GM23338 (cell line): ENCODE results near the gene SPA17. TPM values are rescaled to one million over a fixed set of nuclear protein-coding genes. Genes with fewer than 3 reads are reported as not detected.

ENCODE experiments used
- ATAC-seq: fragments of 200-7000 bp; cut with Tn5 transposase; 3 replicates; pipeline ENCODE4 v1.9.1; 2020
- DNase-seq: peaks from one replicate; pipeline ENCODE4 v3.0.0-alpha.2; 2015; ENCODE audit warnings: low spot score
- H2AFZ ChIP-seq: fragments of 200-600 bp; sonication (generic); 2 replicates; pipeline ENCODE4 v1.8.0; 2016; ENCODE audit warnings: antibody characterized with exemption, mild to moderate bottlenecking, moderate library complexity
- H3F3A ChIP-seq: fragments of 200-600 bp; sonication (generic); replicated peaks from 2 replicates; pipeline ENCODE4 v1.8.0; 2017; ENCODE audit warnings: antibody characterized with exemption, mixed run types, low read depth
- H3K27ac ChIP-seq: fragments of 200-600 bp; sonication (generic); 2 replicates; pipeline ENCODE4 v1.6.1; 2016; ENCODE audit warnings: low read depth
- H3K27me3 ChIP-seq: fragments of 200-600 bp; sonication (generic); 2 replicates; pipeline ENCODE4 v1.8.0; 2016; ENCODE audit warnings: mild to moderate bottlenecking, mixed run types, moderate library complexity; ENCODE audit not compliant: insufficient read depth
- H3K36me3 ChIP-seq: fragments of 200-600 bp; sonication (generic); 2 replicates; pipeline ENCODE4 v1.8.0; 2016; ENCODE audit warnings: mild to moderate bottlenecking; ENCODE audit not compliant: insufficient read depth
- H3K4me1 ChIP-seq: fragments of 200-600 bp; sonication (generic); 2 replicates; pipeline ENCODE4 v1.8.0; 2016; ENCODE audit warnings: mild to moderate bottlenecking, moderate library complexity; ENCODE audit not compliant: insufficient read depth
- H3K4me2 ChIP-seq: fragments of 200-600 bp; sonication (generic); 2 replicates; pipeline ENCODE4 v1.7.1; 2017; ENCODE audit warnings: mixed run types
- H3K4me3 ChIP-seq: fragments of 200-600 bp; sonication (generic); 2 replicates; pipeline ENCODE4 v1.6.1; 2016; ENCODE audit warnings: mixed run types
- H3K79me2 ChIP-seq: fragments of 200-600 bp; sonication (generic); replicated peaks from 2 replicates; pipeline ENCODE4 v1.8.0; 2017; ENCODE audit warnings: mild to moderate bottlenecking; ENCODE audit not compliant: insufficient read depth
- H3K9me2 ChIP-seq: fragments of 200-600 bp; sonication (generic); 2 replicates; pipeline ENCODE4 v1.8.0; 2017; ENCODE audit not compliant: insufficient read depth
- H4K20me1 ChIP-seq: fragments of 200-600 bp; sonication (generic); replicated peaks from 2 replicates; pipeline ENCODE4 v1.8.0; 2017; ENCODE audit warnings: mild to moderate bottlenecking; ENCODE audit not compliant: insufficient read depth
- H3K27ac Mint-ChIP-seq: 2 replicates; pipeline ENCODE4 v1.8.0; 2020; ENCODE audit warnings: inconsistent platforms, mild to moderate bottlenecking, moderate library complexity, mixed read lengths
- H3K27me3 Mint-ChIP-seq: 3 replicates; pipeline ENCODE4 v1.8.0; 2022; ENCODE audit warnings: low read depth, mild to moderate bottlenecking, moderate library complexity, mixed read lengths, inconsistent platforms; ENCODE audit not compliant: insufficient read depth, poor library complexity
- H3K36me3 Mint-ChIP-seq: 3 replicates; pipeline ENCODE4 v1.8.0; 2021; ENCODE audit warnings: low read depth, mild to moderate bottlenecking, inconsistent platforms, moderate library complexity, mixed read lengths
- H3K4me1 Mint-ChIP-seq: 3 replicates; pipeline ENCODE4 v1.8.0; 2020; ENCODE audit warnings: mild to moderate bottlenecking, inconsistent platforms, mixed read lengths
- H3K4me3 Mint-ChIP-seq: 3 replicates; pipeline ENCODE4 v1.8.0; 2021; ENCODE audit warnings: moderate library complexity, mild to moderate bottlenecking, inconsistent platforms, mixed read lengths
- H3K9me3 Mint-ChIP-seq: 3 replicates; pipeline ENCODE4 v1.8.0; 2020; ENCODE audit warnings: moderate library complexity, mild to moderate bottlenecking, inconsistent platforms, mixed read lengths
- CREB1 ChIP-seq: fragments of 250-450 bp; sonication (Bioruptor Pico); IDR thresholded peaks from 2 replicates; pipeline ENCODE4 v1.5.0; 2020; ENCODE audit warnings: low read depth, mild to moderate bottlenecking, moderate library complexity
- CTCF ChIP-seq, 2 experiments: fragments of 200-600 bp in 1 of 2; sonication (generic) in 1 of 2; conservative IDR thresholded peaks; 2 replicates each; pipeline versions ENCODE4 v1.5.1 to v1.6.1; 2016 to 2017; ENCODE audit warnings: antibody characterized with exemption in 2 of 2, low read depth in 2 of 2, mild to moderate bottlenecking in 2 of 2, moderate library complexity in 1 of 2
- ETS1 ChIP-seq: IDR thresholded peaks from 2 replicates; pipeline ENCODE4 v1.6.1; 2016; ENCODE audit warnings: antibody characterized with exemption
- EZH2 ChIP-seq: fragments of 200-600 bp; sonication (generic); IDR thresholded peaks from one replicate; pipeline ENCODE4 v1.8.0; 2017; ENCODE audit warnings: antibody characterized with exemption, mild to moderate bottlenecking, low read depth; ENCODE audit not compliant: unreplicated experiment
- EZH2phosphoT487 ChIP-seq: fragments of 200-600 bp; sonication (generic); IDR thresholded peaks from one replicate; pipeline ENCODE4 v1.8.1; 2018; ENCODE audit warnings: antibody characterized with exemption; ENCODE audit not compliant: unreplicated experiment
- JUNB ChIP-seq: IDR thresholded peaks from one replicate; pipeline ENCODE4 v1.6.1; 2016; ENCODE audit warnings: antibody characterized with exemption; ENCODE audit not compliant: unreplicated experiment
- NANOG ChIP-seq: IDR thresholded peaks from 2 replicates; pipeline ENCODE4 v1.6.1; 2016; ENCODE audit warnings: antibody characterized with exemption, borderline replicate concordance
- POLR2AphosphoS5 ChIP-seq: IDR thresholded peaks from 2 replicates; pipeline ENCODE4 v1.6.1; 2016; ENCODE audit warnings: antibody characterized with exemption, low read depth
- STAT1 ChIP-seq: IDR thresholded peaks from one replicate; pipeline ENCODE4 v1.6.1; 2016; ENCODE audit warnings: antibody characterized with exemption; ENCODE audit not compliant: unreplicated experiment
- ZNF462 ChIP-seq: fragments of 250-450 bp; sonication (Bioruptor Pico); IDR thresholded peaks from 2 replicates; pipeline ENCODE4 v1.5.0; 2020; ENCODE audit warnings: mild to moderate bottlenecking, moderate library complexity
- polyA plus RNA-seq: library from polyadenylated mRNA; unstranded; fragments of >200 nt; fragmentation: Nextera tagmentation; extraction: Ambion mirVana; gene quantifications from 2 replicates; pipeline ENCODE4 v1.2.1, GENCODE V29; 2016
- total RNA-seq: library from RNA; depleted of rRNA; stranded (reverse); fragments of >200 nt; shearing (Covaris generic); gene quantifications from 2 replicates; pipeline ENCODE4 v1.2.3, GENCODE V29; 2014

The SPA17 gene
- total and polyA plus RNA-seq, 2 experiments from 2014 or later, result 3.2 to 14.9 TPM

- Histone ChIP-seq H3K36me3 (peaks cover 36% of the 10 kb centered on the region), H3K27ac (no peak overlapping the region), H3K9me2 (no peaks in the 10 kb centered on the region), H3F3A (no peaks in the 10 kb centered on the region), H3K27me3 (no peaks in the 10 kb centered on the region), H2AFZ (no peak overlapping the region), H3K79me2 (no peaks in the 10 kb centered on the region), H4K20me1 (peaks cover 6% of the 10 kb centered on the region; the same call in 1 of the 2 replicates), H3K4me3 (no peak overlapping the region), H3K4me2 (no peak overlapping the region), H3K4me1 (no peaks in the 10 kb centered on the region)
- H3K9me3 Mint-ChIP-seq, result no peaks in the 10 kb centered on the region
- DNase-seq (no peak), ATAC-seq (no peak)
- H3K36me3 Mint-ChIP-seq, result peaks cover 56% of the 10 kb centered on the region
- no peaks in the 10 kb centered on the region for H3K27me3 Mint-ChIP-seq
- TF ChIP-seq EZH2phosphoT487 (no peak), CTCF (conservative IDR thresholded peaks at IDR 0.05; ENCODE audit: low read depth in 2 of 2) (peak in 1 of 2 experiments; percentile 35; a peak in 2 of 4 replicates)
- H3K4me1 Mint-ChIP-seq, result peaks cover 2% of the 10 kb centered on the region; the same call in 2 of the 3 replicates
- H3K4me3 Mint-ChIP-seq, result no peak overlapping the region
- H3K27ac Mint-ChIP-seq, result no peak overlapping the region
Measured at GRCh38 chr11:124633355-124633754, 40.3 kb upstream of the SPA17 start.

- no peak overlapping the region for H3K27ac Mint-ChIP-seq
- TF ChIP-seq ZNF462, result no peak
- no peak for TF ChIP-seq EZH2
- no peak for TF ChIP-seq STAT1
- TF ChIP-seq JUNB, result no peak
- TF ChIP-seq ETS1, result no peak
- no peak for TF ChIP-seq POLR2AphosphoS5
- no peak for TF ChIP-seq EZH2phosphoT487
- no peak for TF ChIP-seq CREB1 (CRISPR knock-in tag)
- TF ChIP-seq CTCF (conservative IDR thresholded peaks at IDR 0.05; ENCODE audit: low read depth in 2 of 2), result no peak
- no peak for TF ChIP-seq NANOG
Measured at GRCh38 chr11:124635932-124636331, 37.8 kb upstream of the SPA17 start.

More at GRCh38 chr11:124635932-124636331, 37.8 kb upstream of the SPA17 start:
- peaks cover 6% of the 10 kb centered on the region; the same call in 2 of the 3 replicates for H3K4me1 Mint-ChIP-seq
- H3K36me3 Mint-ChIP-seq, result peaks cover 48% of the 10 kb centered on the region
- no peak overlapping the region for H3K4me3 ChIP-seq
- no peak for ATAC-seq
- H3K79me2 ChIP-seq, result no peaks in the 10 kb centered on the region
- H4K20me1 ChIP-seq, result no peaks in the 10 kb centered on the region; the same call in none of the 2 replicates
- peaks cover 4% of the 10 kb centered on the region for H3K27me3 Mint-ChIP-seq
- no peak overlapping the region for H3K27ac ChIP-seq
- peaks cover 11% of the 10 kb centered on the region; the same call in 1 of the 2 replicates for H3K9me2 ChIP-seq
- H3K4me2 ChIP-seq, result no peak overlapping the region
- H3K4me3 Mint-ChIP-seq, result no peak overlapping the region
- H2AFZ ChIP-seq, result no peak overlapping the region
- no peaks in the 10 kb centered on the region for H3K4me1 ChIP-seq
- no peaks in the 10 kb centered on the region for H3F3A ChIP-seq
- H3K27me3 ChIP-seq, result no peaks in the 10 kb centered on the region
- no peak for DNase-seq
- peaks cover 24% of the 10 kb centered on the region for H3K36me3 ChIP-seq
- H3K9me3 Mint-ChIP-seq, result peaks cover 4% of the 10 kb centered on the region; the same call in 1 of the 3 replicates
